Mesangial cell (primary cell): ENCODE measurements around the gene GSTA4. TPM values are rescaled to one million over a fixed set of nuclear protein-coding genes. Genes with fewer than 3 reads are reported as not detected.

Source experiments
- total RNA-seq: library from RNA; depleted of rRNA; stranded (reverse); fragments of >200 nt; gene quantifications from 2 replicates; pipeline ENCODE4 v1.2.3, GENCODE V29; 2015

GSTA4 gene, protein sequence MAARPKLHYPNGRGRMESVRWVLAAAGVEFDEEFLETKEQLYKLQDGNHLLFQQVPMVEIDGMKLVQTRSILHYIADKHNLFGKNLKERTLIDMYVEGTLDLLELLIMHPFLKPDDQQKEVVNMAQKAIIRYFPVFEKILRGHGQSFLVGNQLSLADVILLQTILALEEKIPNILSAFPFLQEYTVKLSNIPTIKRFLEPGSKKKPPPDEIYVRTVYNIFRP
- total RNA-seq, result 13.4 and 29.3 TPM in 2 replicates

DNA sequence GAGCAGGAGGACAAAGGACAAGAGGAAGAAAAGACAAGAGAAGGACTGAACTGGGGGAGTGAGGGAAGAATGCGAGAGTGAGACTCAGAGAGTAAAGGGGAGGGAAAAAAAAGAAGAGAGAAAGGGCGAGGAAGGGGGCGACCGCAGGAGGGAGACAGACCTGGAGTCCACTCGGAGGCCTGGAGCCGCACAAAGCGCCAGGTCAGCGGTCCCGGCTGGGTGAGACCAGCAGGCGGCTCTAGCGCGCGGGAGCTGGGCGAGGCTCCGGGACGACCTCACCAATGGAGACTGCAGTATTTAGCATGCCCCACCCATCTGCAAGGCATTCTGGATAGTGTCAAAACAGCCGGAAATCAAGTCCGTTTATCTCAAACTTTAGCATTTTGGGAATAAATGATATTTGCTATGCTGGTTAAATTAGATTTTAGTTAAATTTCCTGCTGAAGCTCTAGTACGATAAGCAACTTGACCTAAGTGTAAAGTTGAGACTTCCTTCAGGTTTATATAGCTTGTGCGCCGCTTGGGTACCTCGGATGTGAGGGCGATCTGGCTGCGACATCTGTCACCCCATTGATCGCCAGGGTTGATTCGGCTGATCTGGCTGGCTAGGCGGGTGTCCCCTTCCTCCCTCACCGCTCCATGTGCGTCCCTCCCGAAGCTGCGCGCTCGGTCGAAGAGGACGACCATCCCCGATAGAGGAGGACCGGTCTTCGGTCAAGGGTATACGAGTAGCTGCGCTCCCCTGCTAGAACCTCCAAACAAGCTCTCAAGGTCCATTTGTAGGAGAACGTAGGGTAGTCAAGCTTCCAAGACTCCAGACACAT lies at the start of gene GSTA4:
Gene GSTA4, minus strand, starts transcription at position 196 of the 824 bp plus-strand sequence. CDS start 1,041 bp downstream, outside the sequence.

Other genes starting within 250 kb of the GSTA4 start
- not detected in 2 replicates for gene GSTA2, start 231.8 kb downstream of the GSTA4 start, total RNA-seq
- gene GSTA1, start 191.5 kb downstream of the GSTA4 start, total RNA-seq, result not detected in 2 replicates
- gene GSTA5, start 154.5 kb downstream of the GSTA4 start, total RNA-seq, result not detected in 2 replicates
- gene GSTA3, start 85.6 kb downstream of the GSTA4 start, total RNA-seq, result not detected in 2 replicates
- gene CILK1, start 66.5 kb upstream of the GSTA4 start, total RNA-seq, result 5.9 and 8.2 TPM in 2 replicates
- gene FBXO9, start 70.1 kb upstream of the GSTA4 start, total RNA-seq, result 24.1 and 28.4 TPM in 2 replicates
- gene GCM1, start 153.6 kb upstream of the GSTA4 start, total RNA-seq, result not detected in 2 replicates